Left ventricle myocardium inferior (tissue), 1 donor: ENCODE data around the gene PKDCC. TPM values are rescaled to one million over a fixed set of nuclear protein-coding genes. Genes with fewer than 3 reads are reported as not detected.

Source experiments
- DNase-seq: peaks from one replicate; pipeline ENCODE4 v3.0.0-alpha.2; 2020
- H3K27ac ChIP-seq: fragments of 200-600 bp; replicated peaks from 2 replicates; pipeline ENCODE4 v1.8.0; 2021
- H3K27me3 ChIP-seq: fragments of 200-600 bp; 2 replicates; pipeline ENCODE4 v1.8.0; 2021; ENCODE audit warnings: low read depth
- H3K36me3 ChIP-seq: fragments of 200-600 bp; 2 replicates; pipeline ENCODE4 v1.8.0; 2021
- H3K4me1 ChIP-seq: fragments of 200-600 bp; 2 replicates; pipeline ENCODE4 v1.8.0; 2021
- H3K4me3 ChIP-seq: fragments of 200-600 bp; 2 replicates; pipeline ENCODE4 v1.8.0; 2021; ENCODE audit warnings: mild to moderate bottlenecking, moderate library complexity
- H3K9me3 ChIP-seq: fragments of 200-600 bp; replicated peaks from 2 replicates; pipeline ENCODE4 v1.8.0; 2021
- CTCF ChIP-seq: fragments of 200-600 bp; IDR thresholded peaks from 2 replicates; pipeline ENCODE4 v1.8.0; 2021; ENCODE audit warnings: antibody characterized with exemption, mild to moderate bottlenecking, borderline replicate concordance
- intact Hi-C: fragments of 100-400 bp; cut with micrococcal nuclease; formaldehyde crosslinking; loops from one replicate; pipeline ENCODE4 v1.11.0; 2022
- total RNA-seq: library from RNA; stranded (reverse); fragmentation: NEBNext Ultra II Directional; extraction: Animal tissue kit (Norgen Biotek cat#: 25700); gene quantifications from one replicate; pipeline ENCODE4 v1.2.1, GENCODE V29; 2021
- donor health status: DM: no; HTN: yes; CAD: no; lungs with severe emphysema.

Gene PKDCC
- total RNA-seq, 1 donor from 2014 or later = 88.7 TPM

GRCh38 chr2:42043789-42044394, 3.9 kb upstream of the PKDCC start:
- H3K27ac ChIP-seq = no peak overlapping the region
- intact Hi-C loops = no loop called here
- no peaks in the 10 kb centered on the region for H3K27me3 ChIP-seq
- H3K9me3 ChIP-seq = no peaks in the 10 kb centered on the region
- H3K4me1 ChIP-seq = peaks cover 20% of the 10 kb centered on the region
- TF ChIP-seq CTCF = no peak
- DNase-seq = no peak
- no peaks in the 10 kb centered on the region for H3K36me3 ChIP-seq
- H3K4me3 ChIP-seq = no peak overlapping the region

- intact Hi-C loops = no loop called here
- Histone ChIP-seq H3K4me1 (peaks cover 30% of the 10 kb centered on the region), H3K27ac (peak overlapping the region; percentile 86), H3K36me3 (no peaks in the 10 kb centered on the region), H3K4me3 (no peak overlapping the region), H3K27me3 (no peaks in the 10 kb centered on the region), H3K9me3 (no peaks in the 10 kb centered on the region)
- TF ChIP-seq CTCF = no peak
- DNase-seq = no peak
Measured at GRCh38 chr2:42044939-42045338, 2.9 kb upstream of the PKDCC start.

- Histone ChIP-seq H3K27me3 (no peaks in the 10 kb centered on the region), H3K9me3 (no peaks in the 10 kb centered on the region), H3K4me1 (peaks cover 34% of the 10 kb centered on the region), H3K27ac (peak overlapping the region; percentile 86), H3K4me3 (no peak overlapping the region), H3K36me3 (no peaks in the 10 kb centered on the region)
- intact Hi-C loops = no loop called here
- DNase-seq = no peak
- TF ChIP-seq CTCF = no peak
Measured at GRCh38 chr2:42045352-42045751, 2.5 kb upstream of the PKDCC start.

GRCh38 chr2:42045848-42046748, 1.7 kb upstream of the PKDCC start:
- Histone ChIP-seq H3K9me3 (no peaks in the 10 kb centered on the region), H3K4me3 (peak overlapping the region; percentile 87), H3K36me3 (no peaks in the 10 kb centered on the region), H3K27me3 (no peaks in the 10 kb centered on the region), H3K27ac (peak overlapping the region; percentile 86), H3K4me1 (peaks cover 42% of the 10 kb centered on the region)
- intact Hi-C loops = no loop called here
- TF ChIP-seq CTCF = no peak
- no peak for DNase-seq

- intact Hi-C loops = no loop called here
- peaks cover 50% of the 10 kb centered on the region for H3K4me1 ChIP-seq
- no peak for DNase-seq
- H3K27me3 ChIP-seq = no peaks in the 10 kb centered on the region
- no peaks in the 10 kb centered on the region for H3K9me3 ChIP-seq
- TF ChIP-seq CTCF = no peak
- H3K27ac ChIP-seq = peak overlapping the region; percentile 86
- H3K4me3 ChIP-seq = peak overlapping the region; percentile 87
- H3K36me3 ChIP-seq = no peaks in the 10 kb centered on the region
Measured at GRCh38 chr2:42046819-42047487, 868 bp upstream of the PKDCC start.
